Keratinocyte (primary cell): ENCODE measurements around the gene LCE1E. TPM values are rescaled to one million over a fixed set of nuclear protein-coding genes. Genes with fewer than 3 reads are reported as not detected.

Experiments
- DNase-seq: peaks from one replicate; pipeline ENCODE4 v3.0.0-alpha.2; 2011; ENCODE audit warnings: low read depth, missing footprints, low spot score
- FAIRE-seq: peaks from 2 replicates; lab custom pipeline; 2011; peaks lifted over from hg19 to GRCh38; lab: Jason Lieb, UNC
- H2AFZ ChIP-seq: 2 replicates; pipeline ENCODE4 v1.6.0; 2012; ENCODE audit warnings: low read length, control low read depth, inconsistent platforms; ENCODE audit not compliant: control insufficient read depth
- H3K27ac ChIP-seq: 2 replicates; pipeline ENCODE4 v1.5.1; 2011; ENCODE audit warnings: low read length; ENCODE audit not compliant: control insufficient read depth, insufficient read depth
- H3K27me3 ChIP-seq: 3 replicates; pipeline ENCODE4 v1.6.0; 2011; ENCODE audit warnings: low read length; ENCODE audit not compliant: control insufficient read depth, insufficient read depth; ENCODE audit errors: extremely low read depth
- H3K36me3 ChIP-seq, 2 experiments: 2 replicates in 1 of 2; 3 replicates in 1 of 2; pipeline ENCODE4 v1.5.1; 2011; ENCODE audit warnings: low read length in 2 of 2, mild to moderate bottlenecking in 1 of 2; ENCODE audit not compliant: control insufficient read depth in 2 of 2, insufficient read depth in 2 of 2; ENCODE audit errors: extremely low read depth in 1 of 2
- H3K4me1 ChIP-seq: 3 replicates; pipeline ENCODE4 v1.5.1; 2011; ENCODE audit warnings: low read length; ENCODE audit not compliant: control insufficient read depth, insufficient read depth; ENCODE audit errors: extremely low read depth
- H3K4me2 ChIP-seq: 3 replicates; pipeline ENCODE4 v1.6.0; 2011; ENCODE audit warnings: low read depth, low read length; ENCODE audit not compliant: control insufficient read depth, insufficient read depth; ENCODE audit errors: extremely low read depth
- H3K4me3 ChIP-seq, 3 experiments: fragments of 200-600 bp in 1 of 3; sonication (generic) in 1 of 3; 2 replicates in 2 of 3; 3 replicates in 1 of 3; pipeline ENCODE4 v1.5.1; 2011 to 2016; ENCODE audit warnings: low read length in 3 of 3, mild to moderate bottlenecking in 3 of 3, control low read depth in 2 of 3, inconsistent platforms in 1 of 3, low read depth in 1 of 3, mixed read lengths in 1 of 3, mixed run types in 1 of 3, moderate library complexity in 1 of 3; ENCODE audit not compliant: control insufficient read depth in 2 of 3, insufficient read depth in 2 of 3; ENCODE audit errors: extremely low read depth in 1 of 3
- H3K79me2 ChIP-seq: 2 replicates; pipeline ENCODE4 v1.6.0; 2012; ENCODE audit warnings: low read length; ENCODE audit not compliant: control insufficient read depth, insufficient read depth
- H3K9ac ChIP-seq: 3 replicates; pipeline ENCODE4 v1.6.0; 2011; ENCODE audit warnings: low read length; ENCODE audit not compliant: control insufficient read depth, insufficient read depth; ENCODE audit errors: extremely low read depth
- H3K9me1 ChIP-seq: 3 replicates; pipeline ENCODE4 v1.6.0; 2011; ENCODE audit warnings: low read length; ENCODE audit not compliant: control insufficient read depth, insufficient read depth; ENCODE audit errors: extremely low read depth
- H3K9me3 ChIP-seq: 2 replicates; pipeline ENCODE4 v1.5.1; 2012; ENCODE audit warnings: low read depth, low read length; ENCODE audit not compliant: control insufficient read depth
- H4K20me1 ChIP-seq: 3 replicates; pipeline ENCODE4 v1.6.0; 2011; ENCODE audit warnings: low read length; ENCODE audit not compliant: control insufficient read depth, insufficient read depth; ENCODE audit errors: extremely low read depth
- CTCF ChIP-seq, 3 experiments: IDR thresholded peaks in 1 of 3; conservative IDR thresholded peaks in 1 of 3; optimal IDR thresholded peaks in 1 of 3; 2 replicates in 2 of 3; 3 replicates in 1 of 3; pipeline versions ENCODE3 to v1.5.1; 2011; ENCODE audit warnings: low read length in 3 of 3, mild to moderate bottlenecking in 3 of 3, moderate library complexity in 2 of 3, control low read depth in 1 of 3, inconsistent platforms in 1 of 3; ENCODE audit not compliant: insufficient read depth in 2 of 3; ENCODE audit errors: extremely low read depth in 1 of 3
- EZH2 ChIP-seq: IDR thresholded peaks from one replicate; pipeline ENCODE4 v1.6.1; 2012; ENCODE audit warnings: inconsistent platforms, mild to moderate bottlenecking, low read length, moderate library complexity
- dilution Hi-C: fragments of 300-500 bp; cut with MboI; formaldehyde crosslinking; loops from one replicate; pipeline ENCODE4 v1.7.0; 2020; ENCODE audit warnings: low sequenced_read_pairs; ENCODE audit not compliant: extremely low pct_ligation_motif_present
- polyA plus RNA-seq, 5 experiments: library from polyadenylated mRNA; depleted of rRNA in 3 of 5; stranded (reverse) in 3 of 5; stranded (forward) in 1 of 5; unstranded in 1 of 5; fragments of >200 nt; gene quantifications; 1 replicate in 1 of 5; 2 replicates in 3 of 5; 3 replicates in 1 of 5; pipeline versions ENCODE4 v1.2.1 to v1.2.3, GENCODE V29; 2011 to 2012; ENCODE audit warnings: missing spikeins in 2 of 5, low read depth in 1 of 5, low replicate concordance in 1 of 5

The LCE1E gene
- polyA plus RNA-seq, 1 donor (not counting 4 experiments of a cell fraction or from before 2014, with no cell fraction given) = 1.0 TPM

- Histone ChIP-seq H3K36me3 (no peaks in the 10 kb centered on the region), H3K27me3 (no peaks in the 10 kb centered on the region), H2AFZ (no peak overlapping the region), H3K9ac (peak overlapping the region; percentile 13), H3K4me1 (peaks cover 47% of the 10 kb centered on the region), H3K9me1 (no peaks in the 10 kb centered on the region), H4K20me1 (no peaks in the 10 kb centered on the region), H3K27ac (peak overlapping the region; percentile 76), H3K4me3 (no peak overlapping the region), H3K9me3 (no peaks in the 10 kb centered on the region), H3K79me2 (no peaks in the 10 kb centered on the region), H3K4me2 (peak overlapping the region; percentile 67)
- FAIRE-seq (peak; percentile 84), DNase-seq (peak; percentile 86)
- dilution Hi-C loops = no loop called here
- TF ChIP-seq CTCF (optimal IDR thresholded peaks at IDR 0.05 in 1 of 3, IDR thresholded peaks at IDR 0.05 in 1 of 3, conservative IDR thresholded peaks at IDR 0.05 in 1 of 3; ENCODE audit: extremely low read depth in 1 of 3, insufficient read depth in 2 of 3, low read length in 3 of 3) = no peak
Observed at GRCh38 chr1:152743371-152744145, 42.5 kb upstream of the LCE1E start.

GRCh38 chr1:152745289-152745704 lies 40.8 kb upstream of the LCE1E start:
- no peak overlapping the region for H3K4me2 ChIP-seq
- H3K9me1 ChIP-seq = no peaks in the 10 kb centered on the region
- H4K20me1 ChIP-seq = no peaks in the 10 kb centered on the region
- peaks cover 35% of the 10 kb centered on the region for H3K4me1 ChIP-seq
- H3K36me3 ChIP-seq = no peaks in the 10 kb centered on the region
- DNase-seq (no peak), FAIRE-seq (peak; percentile 90)
- H2AFZ ChIP-seq = no peak overlapping the region
- no peak overlapping the region for H3K9ac ChIP-seq
- H3K4me3 ChIP-seq = no peak overlapping the region
- H3K79me2 ChIP-seq = no peaks in the 10 kb centered on the region
- peak overlapping the region; percentile 54 for H3K27ac ChIP-seq
- dilution Hi-C loops = no loop called here
- H3K27me3 ChIP-seq = no peaks in the 10 kb centered on the region
- peak in 2 of 3 experiments; percentile 0 to 26 for TF ChIP-seq CTCF (optimal IDR thresholded peaks at IDR 0.05 in 1 of 3, IDR thresholded peaks at IDR 0.05 in 1 of 3, conservative IDR thresholded peaks at IDR 0.05 in 1 of 3; ENCODE audit: extremely low read depth in 1 of 3, insufficient read depth in 2 of 3, low read length in 3 of 3)
- TF ChIP-seq EZH2 = no peak
- no peaks in the 10 kb centered on the region for H3K9me3 ChIP-seq
